A673 (cell line): ENCODE data around the gene LIX1L. TPM values are rescaled to one million over a fixed set of nuclear protein-coding genes. Genes with fewer than 3 reads are reported as not detected.

Experiments
- BruUV-seq: library from RNA; stranded (reverse); fragments of 400-500 nt; replicated peaks from 2 replicates; lab custom pipeline; 2021; lab: Mats Ljungman, UMichigan
- CTCF ChIA-PET: fragments of 300-600 bp; sonication (Branson Sonifier 250); formaldehyde crosslinking; loops from one replicate; lab custom pipeline; 2022; ENCODE audit warnings: antibody characterized with exemption; lab: Charles Lee
- POLR2A ChIA-PET: fragments of 300-600 bp; sonication (Branson Sonifier 250); formaldehyde crosslinking; loops from one replicate; lab custom pipeline; 2022; ENCODE audit warnings: antibody characterized with exemption; ENCODE audit not compliant: low non-redundant PET; lab: Charles Lee
- DNase-seq: peaks from one replicate; pipeline ENCODE4 v3.0.0-alpha.2; 2015; ENCODE audit warnings: low spot score
- H3K27ac ChIP-seq: fragments of 200-600 bp; sonication (generic); 2 replicates; pipeline ENCODE4 v1.5.1; 2016; ENCODE audit warnings: mixed run types, low read depth, mild to moderate bottlenecking, mixed read lengths, antibody characterized with exemption, low read length; ENCODE audit not compliant: poor library complexity, severe bottlenecking
- H3K27me3 ChIP-seq: fragments of 200-600 bp; sonication (generic); replicated peaks from 2 replicates; pipeline ENCODE4 v1.6.1; 2017; ENCODE audit warnings: mixed run types, low read depth, mild to moderate bottlenecking, mixed read lengths, antibody characterized with exemption, low read length; ENCODE audit not compliant: insufficient read depth, poor library complexity
- H3K36me3 ChIP-seq: fragments of 200-600 bp; sonication (generic); 2 replicates; pipeline ENCODE4 v1.6.1; 2016; ENCODE audit warnings: mixed run types, mild to moderate bottlenecking, mixed read lengths, antibody characterized with exemption, low read length; ENCODE audit not compliant: insufficient read depth, poor library complexity, severe bottlenecking
- H3K4me1 ChIP-seq: fragments of 200-600 bp; sonication (generic); 2 replicates; pipeline ENCODE4 v1.6.1; 2017; ENCODE audit warnings: mixed run types, mild to moderate bottlenecking, mixed read lengths, antibody characterized with exemption, low read length; ENCODE audit not compliant: insufficient read depth, poor library complexity, severe bottlenecking
- H3K4me3 ChIP-seq: fragments of 200-600 bp; sonication (generic); 2 replicates; pipeline ENCODE4 v1.5.1; 2016; ENCODE audit warnings: low read depth, mixed run types, mild to moderate bottlenecking, mixed read lengths, low read length; ENCODE audit not compliant: poor library complexity, severe bottlenecking
- H3K9me3 ChIP-seq: fragments of 200-600 bp; sonication (generic); 2 replicates; pipeline ENCODE4 v1.6.1; 2016; ENCODE audit warnings: mixed run types, low read depth, mild to moderate bottlenecking, mixed read lengths, antibody characterized with exemption, low read length; ENCODE audit not compliant: poor library complexity, severe bottlenecking
- EZH2 ChIP-seq: fragments of 200-600 bp; sonication (generic); IDR thresholded peaks from 2 replicates; pipeline ENCODE4 v1.6.1; 2017; ENCODE audit warnings: borderline replicate concordance, low read depth, mild to moderate bottlenecking, mixed read lengths, antibody characterized with exemption, low read length; ENCODE audit not compliant: poor library complexity, severe bottlenecking
- intact Hi-C: fragments of 100-400 bp; cut with micrococcal nuclease; formaldehyde crosslinking; loops from one replicate; pipeline ENCODE4 v1.10.0; 2022; ENCODE audit not compliant: unreplicated experiment
- total RNA-seq: library from RNA; stranded (reverse); gene quantifications from 2 replicates; pipeline ENCODE4 v1.2.3, GENCODE V29; 2021
- TF ChIP-seq, protein P1 (sequence below): fragments of 300-800, 200-600 bp; sonication (generic); conservative IDR thresholded peaks from 2 replicates; pipeline ENCODE4 v1.5.1; 2017; ENCODE audit warnings: low read depth, mild to moderate bottlenecking, antibody characterized with exemption, low read length, moderate library complexity, mixed read lengths

Gene LIX1L
- total RNA-seq, 1 experiment from 2014 or later: 40.1 TPM

DNA sequence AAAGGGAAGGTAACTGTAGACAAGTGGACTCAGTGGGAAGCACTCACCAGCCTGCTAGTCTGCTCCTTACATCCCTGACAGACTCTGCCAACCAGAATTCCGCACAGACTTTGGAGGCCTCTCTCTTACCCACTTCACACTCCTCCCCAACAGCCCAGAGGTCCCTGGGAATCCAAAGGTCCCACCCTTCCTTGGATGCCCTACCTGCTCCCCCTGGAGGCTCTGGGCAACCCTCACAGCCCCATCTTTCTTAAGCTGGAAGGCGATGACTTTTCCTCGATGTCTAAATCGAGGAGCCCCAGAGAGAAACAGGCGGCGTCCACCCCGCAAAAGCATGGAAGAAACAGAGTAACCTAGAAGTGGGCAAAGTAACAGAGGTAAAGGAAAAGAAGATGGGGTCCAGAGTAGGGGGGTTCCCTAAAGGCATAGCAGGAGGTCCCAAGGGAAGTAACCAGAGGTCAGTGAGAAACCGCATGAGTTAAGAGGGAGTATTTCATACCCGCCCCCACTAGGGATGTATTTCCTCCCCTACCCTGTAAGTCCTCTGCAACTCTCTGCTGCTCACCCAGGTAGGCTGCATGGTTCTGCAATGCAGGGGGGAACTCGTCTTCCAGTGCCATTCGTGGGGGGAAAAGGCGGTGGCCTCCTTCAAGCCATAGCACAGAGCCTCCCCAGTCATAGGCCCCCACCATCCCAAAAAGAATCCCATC is 56.4 kb downstream of the LIX1L start:
- no peak overlapping the region for H3K4me3 ChIP-seq
- ChIA-PET POLR2A (no interaction called here), CTCF (no interaction called here)
- intact Hi-C loops: no loop called here
- TF ChIP-seq, protein P1, sequence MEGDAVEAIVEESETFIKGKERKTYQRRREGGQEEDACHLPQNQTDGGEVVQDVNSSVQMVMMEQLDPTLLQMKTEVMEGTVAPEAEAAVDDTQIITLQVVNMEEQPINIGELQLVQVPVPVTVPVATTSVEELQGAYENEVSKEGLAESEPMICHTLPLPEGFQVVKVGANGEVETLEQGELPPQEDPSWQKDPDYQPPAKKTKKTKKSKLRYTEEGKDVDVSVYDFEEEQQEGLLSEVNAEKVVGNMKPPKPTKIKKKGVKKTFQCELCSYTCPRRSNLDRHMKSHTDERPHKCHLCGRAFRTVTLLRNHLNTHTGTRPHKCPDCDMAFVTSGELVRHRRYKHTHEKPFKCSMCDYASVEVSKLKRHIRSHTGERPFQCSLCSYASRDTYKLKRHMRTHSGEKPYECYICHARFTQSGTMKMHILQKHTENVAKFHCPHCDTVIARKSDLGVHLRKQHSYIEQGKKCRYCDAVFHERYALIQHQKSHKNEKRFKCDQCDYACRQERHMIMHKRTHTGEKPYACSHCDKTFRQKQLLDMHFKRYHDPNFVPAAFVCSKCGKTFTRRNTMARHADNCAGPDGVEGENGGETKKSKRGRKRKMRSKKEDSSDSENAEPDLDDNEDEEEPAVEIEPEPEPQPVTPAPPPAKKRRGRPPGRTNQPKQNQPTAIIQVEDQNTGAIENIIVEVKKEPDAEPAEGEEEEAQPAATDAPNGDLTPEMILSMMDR: no peak
- no peak for TF ChIP-seq EZH2
- no peak for DNase-seq
- H3K4me1 ChIP-seq: no peaks in the 10 kb centered on the region
- BruUV-seq: no TSS peak
- H3K36me3 ChIP-seq: no peaks in the 10 kb centered on the region
- H3K27ac ChIP-seq: no peak overlapping the region
- H3K9me3 ChIP-seq: no peaks in the 10 kb centered on the region
- no peaks in the 10 kb centered on the region for H3K27me3 ChIP-seq

DNA sequence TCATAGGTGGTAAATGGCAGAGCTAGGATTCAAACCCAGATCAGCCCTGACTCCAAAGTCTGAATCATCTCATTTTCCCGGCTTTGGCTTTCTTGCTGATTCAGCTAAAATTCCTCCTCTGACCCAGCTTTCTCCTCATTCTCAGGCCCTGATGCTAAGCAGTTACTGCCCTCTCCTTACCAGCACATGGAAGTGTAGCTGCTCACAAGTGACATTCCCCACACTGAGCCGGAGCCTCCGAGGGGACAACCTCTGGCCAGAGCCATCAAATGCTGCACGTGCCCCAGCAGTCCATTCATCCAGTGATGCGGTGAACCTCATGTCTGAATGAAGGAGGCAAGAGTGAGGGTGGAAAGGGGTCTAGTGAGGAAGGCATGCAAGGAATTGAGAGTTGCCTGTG is 59.1 kb downstream of the LIX1L start:
- H3K27ac ChIP-seq: no peak overlapping the region
- no peaks in the 10 kb centered on the region for H3K27me3 ChIP-seq
- no peaks in the 10 kb centered on the region for H3K9me3 ChIP-seq
- POLR2A ChIA-PET: no interaction called here
- H3K4me1 ChIP-seq: no peaks in the 10 kb centered on the region
- CTCF ChIA-PET: no interaction called here
- intact Hi-C loops: no loop called here
- H3K4me3 ChIP-seq: no peak overlapping the region
- DNase-seq: no peak
- no peaks in the 10 kb centered on the region for H3K36me3 ChIP-seq
- BruUV-seq: no TSS peak
- no peak for TF ChIP-seq EZH2
- TF ChIP-seq, protein P1: no peak

GRCh38 chr1:145897969-145898368 is 59.8 kb downstream of the LIX1L start:
- H3K4me1 ChIP-seq: peaks cover under 1% of the 10 kb centered on the region
- no peaks in the 10 kb centered on the region for H3K36me3 ChIP-seq
- H3K27ac ChIP-seq: no peak overlapping the region
- intact Hi-C loops: no loop called here
- H3K27me3 ChIP-seq: no peaks in the 10 kb centered on the region
- no peaks in the 10 kb centered on the region for H3K9me3 ChIP-seq
- ChIA-PET CTCF (no interaction called here), POLR2A (no interaction called here)
- no peak overlapping the region for H3K4me3 ChIP-seq
- TF ChIP-seq EZH2: no peak
- TF ChIP-seq, protein P1: no peak
- BruUV-seq: no TSS peak
- no peak for DNase-seq
